Prostate gland (tissue), 2 donors: Measurements from ENCODE around the gene RPL15. TPM values are rescaled to one million over a fixed set of nuclear protein-coding genes. Genes with fewer than 3 reads are reported as not detected.

Experiments
- DNase-seq: peaks from one replicate; pipeline ENCODE4 v3.0.0-alpha.2; 2019; ENCODE audit warnings: low spot score
- H3K27ac ChIP-seq, 2 donors: fragments of 200-600 bp; sonication (generic); 2 replicates each; pipeline ENCODE4 v1.5.1; 2017 to 2019
- H3K27me3 ChIP-seq: fragments of 200-600 bp; sonication (generic); replicated peaks from 2 replicates; pipeline ENCODE4 v1.5.1; 2019; ENCODE audit not compliant: insufficient read depth
- H3K36me3 ChIP-seq, 2 donors: fragments of 200-600 bp; sonication (generic); 1 replicate in 1 of 2; 2 replicates in 1 of 2; pipeline versions ENCODE4 v1.5.1 to v1.8.1; 2017 to 2019
- H3K4me1 ChIP-seq: fragments of 200-600 bp; sonication (generic); replicated peaks from 2 replicates; pipeline ENCODE4 v1.5.1; 2019
- H3K4me3 ChIP-seq, 2 donors: fragments of 200-600 bp; sonication (generic); 2 replicates each; pipeline ENCODE4 v1.5.1; 2017 to 2019
- H3K9me3 ChIP-seq: fragments of 200-600 bp; sonication (generic); 2 replicates; pipeline ENCODE4 v1.5.1; 2017
- CTCF ChIP-seq, 4 experiments: fragments of 200-600 bp in 2 of 4; fragments of 450-650 bp in 2 of 4; sonication (generic) in 2 of 4; IDR thresholded peaks; 1 replicate in 3 of 4; 2 replicates in 1 of 4; pipeline ENCODE4 v1.5.1; 2016 to 2019; ENCODE audit warnings: antibody characterized with exemption in 4 of 4, mild to moderate bottlenecking in 2 of 4, moderate library complexity in 2 of 4
- POLR2A ChIP-seq: fragments of 450-650 bp; IDR thresholded peaks from one replicate; pipeline ENCODE4 v1.6.1; 2016; ENCODE audit warnings: antibody characterized with exemption, mild to moderate bottlenecking
- POLR2AphosphoS5 ChIP-seq: sonication (generic); formaldehyde crosslinking; IDR thresholded peaks from one replicate; pipeline ENCODE4 v1.6.1; 2017; ENCODE audit warnings: antibody characterized with exemption
- WGBS: methylation state at CpG from one replicate; pipeline ENCODE4 v1.1.5; 2018; 5-methylcytosine and 5-hydroxymethylcytosine counted together
- intact Hi-C: fragments of 100-400 bp; cut with DNase I; formaldehyde crosslinking; loops from one replicate; pipeline ENCODE4 v1.14.2; 2022
- total RNA-seq, 2 donors: library from RNA; depleted of rRNA; stranded (reverse); fragments of >200 nt; gene quantifications; one replicate each; pipeline ENCODE4 v1.1.0, GENCODE V29; 2016

Gene RPL15
- total RNA-seq, 2 donors from 2014 or later, result 2,124 to 2,276 TPM

GRCh38 chr3:23954144-23954543, 37.2 kb downstream of the RPL15 start:
- H3K27ac ChIP-seq, result no peak overlapping the region

GRCh38 chr3:23956701-23957100, 39.8 kb downstream of the RPL15 start:
- H3K27ac ChIP-seq, result no peak overlapping the region
- no peak for DNase-seq
- no peak overlapping the region for H3K4me3 ChIP-seq
- no peaks in the 10 kb centered on the region for H3K27me3 ChIP-seq
- intact Hi-C loops, result no loop called here
- WGBS, result 55% methylated on average over 3 of the region's 3 CpGs
- TF ChIP-seq CTCF (IDR thresholded peaks at IDR 0.05) (no peak), POLR2A (no peak), POLR2AphosphoS5 (no peak)
- H3K4me1 ChIP-seq, result no peaks in the 10 kb centered on the region
- no peaks in the 10 kb centered on the region for H3K9me3 ChIP-seq
- H3K36me3 ChIP-seq, result no peaks in the 10 kb centered on the region

More at GRCh38 chr3:23954144-23954543, 37.2 kb downstream of the RPL15 start:
- intact Hi-C loops, result no loop called here
- Histone ChIP-seq H3K27me3 (no peaks in the 10 kb centered on the region), H3K36me3 (no peaks in the 10 kb centered on the region), H3K9me3 (no peaks in the 10 kb centered on the region), H3K4me1 (no peaks in the 10 kb centered on the region), H3K4me3 (no peak overlapping the region)
- no peak for DNase-seq
- no peak for TF ChIP-seq CTCF (IDR thresholded peaks at IDR 0.05)
- no peak for TF ChIP-seq POLR2AphosphoS5
- no peak for TF ChIP-seq POLR2A
- WGBS, result 82% methylated on average over 5 of the region's 5 CpGs

GRCh38 chr3:23959135-23959900, 42.4 kb downstream of the RPL15 start:
- Histone ChIP-seq H3K36me3 (no peaks in the 10 kb centered on the region), H3K27me3 (no peaks in the 10 kb centered on the region), H3K4me1 (no peaks in the 10 kb centered on the region), H3K4me3 (no peak overlapping the region), H3K9me3 (no peaks in the 10 kb centered on the region), H3K27ac (no peak overlapping the region)
- TF ChIP-seq POLR2A (no peak), CTCF (IDR thresholded peaks at IDR 0.05) (no peak), POLR2AphosphoS5 (no peak)
- intact Hi-C loops, result no loop called here
- WGBS, result 64% methylated on average over 7 of the region's 7 CpGs
- DNase-seq, result no peak

- Histone ChIP-seq H3K27ac (no peak overlapping the region), H3K9me3 (no peaks in the 10 kb centered on the region), H3K36me3 (no peaks in the 10 kb centered on the region), H3K4me3 (no peak overlapping the region), H3K4me1 (no peaks in the 10 kb centered on the region), H3K27me3 (no peaks in the 10 kb centered on the region)
- TF ChIP-seq CTCF (IDR thresholded peaks at IDR 0.05) (no peak), POLR2A (no peak), POLR2AphosphoS5 (no peak)
- WGBS, result 12% methylated on average over 1 of the region's 1 CpG
- intact Hi-C loops, result no loop called here
- no peak for DNase-seq
Observed at GRCh38 chr3:23960649-23961048, 43.7 kb downstream of the RPL15 start.

GRCh38 chr3:23961066-23961465, 44.1 kb downstream of the RPL15 start:
- no peak for DNase-seq
- H3K4me1 ChIP-seq, result no peaks in the 10 kb centered on the region
- intact Hi-C loops, result no loop called here
- no peaks in the 10 kb centered on the region for H3K36me3 ChIP-seq
- H3K27ac ChIP-seq, result no peak overlapping the region
- WGBS, result 100% methylated on average over 1 of the region's 1 CpG
- H3K9me3 ChIP-seq, result no peaks in the 10 kb centered on the region
- no peak overlapping the region for H3K4me3 ChIP-seq
- TF ChIP-seq POLR2AphosphoS5 (no peak), CTCF (IDR thresholded peaks at IDR 0.05) (no peak), POLR2A (no peak)
- H3K27me3 ChIP-seq, result no peaks in the 10 kb centered on the region
